Parathyroid adenoma (tissue), 2 donors: ENCODE measurements around the gene OSBPL5.

ENCODE experiments used
- H2AFZ ChIP-seq: fragments of 300-600 bp; sonication (generic); one replicate; pipeline ENCODE4 v1.7.0; 2017; ENCODE audit warnings: antibody characterized with exemption, mild to moderate bottlenecking
- H3K27ac ChIP-seq: fragments of 300-600 bp; sonication (generic); one replicate; pipeline ENCODE4 v1.7.0; 2017
- H3K27me3 ChIP-seq: fragments of 300-600 bp; sonication (generic); one replicate; pipeline ENCODE4 v1.7.0; 2017; ENCODE audit warnings: low read length; ENCODE audit not compliant: control insufficient read depth, insufficient read depth
- H3K36me3 ChIP-seq: fragments of 300-600 bp; sonication (generic); one replicate; pipeline ENCODE4 v1.7.0; 2017; ENCODE audit warnings: low read length; ENCODE audit not compliant: control insufficient read depth, insufficient read depth
- H3K4me1 ChIP-seq: fragments of 300-600 bp; sonication (generic); one replicate; pipeline ENCODE4 v1.7.0; 2017; ENCODE audit warnings: control low read depth
- H3K4me2 ChIP-seq: fragments of 300-600 bp; sonication (generic); one replicate; pipeline ENCODE4 v1.7.0; 2017; ENCODE audit warnings: low read length
- H3K4me3 ChIP-seq: fragments of 300-600 bp; sonication (generic); one replicate; pipeline ENCODE4 v1.7.0; 2017; ENCODE audit warnings: low read depth, low read length
- H3K79me2 ChIP-seq: fragments of 300-600 bp; sonication (generic); one replicate; pipeline ENCODE4 v1.7.0; 2017; ENCODE audit warnings: control low read depth
- H3K9ac ChIP-seq: fragments of 300-600 bp; sonication (generic); one replicate; pipeline ENCODE4 v1.7.0; 2017; ENCODE audit warnings: mild to moderate bottlenecking
- H3K9me3 ChIP-seq: fragments of 300-600 bp; sonication (generic); one replicate; pipeline ENCODE4 v1.7.0; 2017; ENCODE audit warnings: low read length; ENCODE audit not compliant: control insufficient read depth
- TF ChIP-seq, protein P1 (sequence below): fragments of 300-600 bp; sonication (generic); IDR thresholded peaks from one replicate; pipeline ENCODE4 v1.7.0; 2017; ENCODE audit warnings: antibody characterized with exemption, mild to moderate bottlenecking
- donor health status: primary hyperparathyroidism.

OSBPL5 gene

DNA sequence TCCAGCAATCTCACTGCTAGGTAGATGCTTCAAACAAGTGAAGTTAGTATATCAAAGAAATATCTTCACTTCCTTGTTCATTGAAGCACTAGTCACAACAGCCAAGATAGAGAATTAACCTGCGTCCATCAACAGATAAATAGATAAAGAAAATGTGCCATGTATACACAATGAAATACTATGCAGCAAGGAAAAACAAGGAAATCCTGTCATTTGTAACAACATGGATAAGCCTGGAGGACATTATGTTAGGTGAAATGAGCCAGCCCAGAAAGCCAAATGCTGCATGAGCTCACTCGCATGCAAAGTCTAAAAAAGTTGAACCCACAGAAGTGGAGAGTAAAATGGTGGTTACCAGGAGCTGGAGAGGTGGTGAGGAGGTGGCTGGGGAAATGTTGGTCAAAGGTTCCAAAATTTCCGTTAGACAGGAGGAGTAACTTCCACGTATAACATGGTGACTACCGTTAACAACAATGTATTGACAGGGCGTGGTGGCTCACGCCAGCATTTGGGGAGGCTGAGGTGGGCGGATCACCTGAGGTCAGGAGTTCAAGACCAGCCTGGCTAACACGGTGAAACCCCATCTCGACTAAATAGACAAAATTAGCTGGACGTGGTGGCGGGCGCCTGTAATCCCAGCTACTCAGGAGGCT lies 84.3 kb downstream of the OSBPL5 start:
- Histone ChIP-seq H3K9ac (no peak overlapping the region), H3K4me2 (no peak overlapping the region), H3K79me2 (no peaks in the 10 kb centered on the region), H3K27me3 (no peaks in the 10 kb centered on the region), H3K27ac (no peak overlapping the region), H3K4me1 (no peaks in the 10 kb centered on the region), H2AFZ (no peak overlapping the region), H3K4me3 (no peak overlapping the region), H3K9me3 (no peaks in the 10 kb centered on the region), H3K36me3 (no peaks in the 10 kb centered on the region)
- TF ChIP-seq, protein P1, sequence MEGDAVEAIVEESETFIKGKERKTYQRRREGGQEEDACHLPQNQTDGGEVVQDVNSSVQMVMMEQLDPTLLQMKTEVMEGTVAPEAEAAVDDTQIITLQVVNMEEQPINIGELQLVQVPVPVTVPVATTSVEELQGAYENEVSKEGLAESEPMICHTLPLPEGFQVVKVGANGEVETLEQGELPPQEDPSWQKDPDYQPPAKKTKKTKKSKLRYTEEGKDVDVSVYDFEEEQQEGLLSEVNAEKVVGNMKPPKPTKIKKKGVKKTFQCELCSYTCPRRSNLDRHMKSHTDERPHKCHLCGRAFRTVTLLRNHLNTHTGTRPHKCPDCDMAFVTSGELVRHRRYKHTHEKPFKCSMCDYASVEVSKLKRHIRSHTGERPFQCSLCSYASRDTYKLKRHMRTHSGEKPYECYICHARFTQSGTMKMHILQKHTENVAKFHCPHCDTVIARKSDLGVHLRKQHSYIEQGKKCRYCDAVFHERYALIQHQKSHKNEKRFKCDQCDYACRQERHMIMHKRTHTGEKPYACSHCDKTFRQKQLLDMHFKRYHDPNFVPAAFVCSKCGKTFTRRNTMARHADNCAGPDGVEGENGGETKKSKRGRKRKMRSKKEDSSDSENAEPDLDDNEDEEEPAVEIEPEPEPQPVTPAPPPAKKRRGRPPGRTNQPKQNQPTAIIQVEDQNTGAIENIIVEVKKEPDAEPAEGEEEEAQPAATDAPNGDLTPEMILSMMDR = no peak

DNA sequence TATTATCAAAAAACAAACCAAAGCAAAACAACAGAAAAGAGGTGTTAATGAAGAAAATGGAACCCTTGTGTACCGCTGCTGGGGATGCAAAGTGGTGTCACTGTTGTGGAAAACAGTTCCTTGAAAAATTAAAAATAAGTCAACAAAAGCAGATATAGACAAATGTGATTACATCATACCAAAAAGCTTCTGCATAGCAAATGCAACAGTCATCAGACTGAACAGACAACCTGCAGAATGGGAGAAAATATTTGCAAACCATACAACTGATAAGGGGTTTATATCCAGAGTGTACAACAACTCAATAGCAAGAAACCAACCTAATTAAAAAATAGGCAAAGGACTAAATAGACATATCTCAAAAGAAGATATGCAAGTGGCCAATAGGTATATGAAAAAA lies 85.0 kb downstream of the OSBPL5 start:
- Histone ChIP-seq H3K36me3 (no peaks in the 10 kb centered on the region), H3K79me2 (no peaks in the 10 kb centered on the region), H3K4me2 (no peak overlapping the region), H2AFZ (no peak overlapping the region), H3K9ac (no peak overlapping the region), H3K9me3 (no peaks in the 10 kb centered on the region), H3K27ac (no peak overlapping the region), H3K4me3 (no peak overlapping the region), H3K4me1 (no peaks in the 10 kb centered on the region), H3K27me3 (no peaks in the 10 kb centered on the region)
- TF ChIP-seq, protein P1 = no peak

DNA sequence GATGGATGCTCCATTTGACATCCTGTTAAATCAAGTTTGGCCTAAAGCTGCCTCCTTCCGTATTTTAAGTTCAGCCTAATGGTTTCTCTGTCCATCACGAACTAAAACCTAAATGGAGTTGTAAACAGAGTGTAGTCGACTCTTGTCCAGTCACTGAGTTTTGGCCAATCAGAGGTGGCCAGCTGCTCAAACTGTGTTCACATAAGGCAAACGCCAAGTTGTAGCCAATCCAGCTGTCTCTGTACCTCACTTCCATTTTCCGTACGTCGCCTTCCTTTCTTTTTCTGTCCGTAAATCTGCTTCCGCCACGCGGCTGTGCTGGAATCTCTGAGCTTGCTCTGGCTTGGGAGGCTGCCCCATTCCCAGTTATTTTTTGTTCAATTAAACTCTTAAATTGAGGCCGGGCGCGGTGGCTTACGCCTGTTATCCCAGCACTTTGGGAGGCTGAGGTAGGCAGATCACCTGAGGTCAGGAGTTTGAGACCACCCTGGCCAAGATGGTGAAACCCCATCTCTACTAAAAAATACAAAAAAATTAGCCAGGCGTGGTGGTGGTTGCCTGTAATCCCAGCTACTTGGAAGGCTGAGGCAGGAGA lies 87.2 kb downstream of the OSBPL5 start:
- Histone ChIP-seq H3K79me2 (no peaks in the 10 kb centered on the region), H3K27me3 (no peaks in the 10 kb centered on the region), H3K36me3 (no peaks in the 10 kb centered on the region), H3K27ac (no peak overlapping the region), H3K4me1 (no peaks in the 10 kb centered on the region), H3K9me3 (no peaks in the 10 kb centered on the region), H3K9ac (no peak overlapping the region), H3K4me2 (no peak overlapping the region), H2AFZ (no peak overlapping the region), H3K4me3 (no peak overlapping the region)
- TF ChIP-seq, protein P1 = no peak

DNA sequence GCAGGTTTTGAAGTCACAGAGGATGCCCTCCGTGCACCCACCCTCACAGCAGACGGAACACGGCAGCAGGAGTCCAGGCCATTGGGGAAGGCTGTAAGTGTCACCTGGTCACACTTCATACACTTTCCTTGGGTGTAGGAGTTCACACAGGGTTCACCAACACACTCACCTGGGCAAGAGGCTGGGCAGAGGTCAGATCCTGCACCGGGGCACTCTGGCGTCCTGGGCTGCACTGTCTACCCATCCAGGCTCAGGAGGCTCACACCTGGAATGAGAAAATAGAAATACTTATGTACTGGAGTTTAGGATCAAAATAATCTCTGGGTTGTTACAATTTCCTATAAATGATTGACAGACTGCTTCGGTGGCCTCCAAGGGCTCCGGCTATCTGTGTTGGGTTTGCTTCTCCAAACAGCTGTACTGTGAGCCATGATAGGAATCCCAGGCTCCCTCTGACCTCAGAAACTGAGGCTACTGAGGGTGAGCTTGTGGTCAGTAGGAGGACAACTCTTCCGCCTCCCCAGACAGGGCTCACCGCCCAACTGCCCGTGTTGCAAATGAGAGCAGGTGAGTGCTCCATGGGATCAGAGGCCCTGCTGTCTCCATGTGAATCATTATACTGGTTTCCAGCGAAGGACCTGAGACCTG lies 87.8 kb downstream of the OSBPL5 start:
- H3K4me2 ChIP-seq = no peak overlapping the region
- H3K36me3 ChIP-seq = no peaks in the 10 kb centered on the region
- H2AFZ ChIP-seq = no peak overlapping the region
- H3K79me2 ChIP-seq = no peaks in the 10 kb centered on the region
- no peak overlapping the region for H3K4me3 ChIP-seq
- no peaks in the 10 kb centered on the region for H3K4me1 ChIP-seq
- no peak overlapping the region for H3K27ac ChIP-seq
- H3K9ac ChIP-seq = no peak overlapping the region
- no peaks in the 10 kb centered on the region for H3K9me3 ChIP-seq
- no peaks in the 10 kb centered on the region for H3K27me3 ChIP-seq
- TF ChIP-seq, protein P1 = no peak
